MM.1S (cell line): Measurements from ENCODE around the gene OR13J1.

Source experiments
- DNase-seq: peaks from one replicate; pipeline ENCODE4 v3.0.0-alpha.2; 2015
- H2AFZ ChIP-seq: fragments of 300-600 bp; sonication (generic); 2 replicates; pipeline ENCODE4 v1.6.0; 2016; ENCODE audit warnings: antibody characterized with exemption, low read length
- H3F3A ChIP-seq: fragments of 300-600 bp; sonication (generic); 2 replicates; pipeline ENCODE4 v1.6.1; 2016; ENCODE audit warnings: mild to moderate bottlenecking, antibody characterized with exemption, low read length, moderate library complexity, mixed read lengths; ENCODE audit not compliant: insufficient read depth
- H3K27ac ChIP-seq: fragments of 300-600 bp; sonication (generic); 2 replicates; pipeline ENCODE4 v1.5.1; 2016; ENCODE audit warnings: mild to moderate bottlenecking, low read length
- H3K27me3 ChIP-seq: fragments of 300-600 bp; sonication (generic); replicated peaks from 2 replicates; pipeline ENCODE4 v1.6.0; 2016; ENCODE audit warnings: low read length; ENCODE audit not compliant: insufficient read depth
- H3K36me3 ChIP-seq: fragments of 300-600 bp; sonication (generic); replicated peaks from 2 replicates; pipeline ENCODE4 v1.6.1; 2016; ENCODE audit warnings: mild to moderate bottlenecking, low read length, mixed read lengths; ENCODE audit not compliant: insufficient read depth
- H3K4me1 ChIP-seq: fragments of 300-600 bp; sonication (generic); 2 replicates; pipeline ENCODE4 v1.6.1; 2016; ENCODE audit warnings: low read length, mixed read lengths
- H3K4me2 ChIP-seq: fragments of 300-600 bp; sonication (generic); 2 replicates; pipeline ENCODE4 v1.6.0; 2016; ENCODE audit warnings: low read depth, low read length
- H3K4me3 ChIP-seq: fragments of 300-600 bp; sonication (generic); 2 replicates; pipeline ENCODE4 v1.5.1; 2016; ENCODE audit warnings: low read length, mixed read lengths
- H3K79me2 ChIP-seq: fragments of 300-600 bp; sonication (generic); 2 replicates; pipeline ENCODE4 v1.6.1; 2016; ENCODE audit warnings: mixed run types, low read length, mixed read lengths
- H3K9ac ChIP-seq: fragments of 300-600 bp; sonication (generic); 2 replicates; pipeline ENCODE4 v1.6.1; 2016; ENCODE audit warnings: low read length, mixed read lengths
- H3K9me2 ChIP-seq: fragments of 300-600 bp; sonication (generic); replicated peaks from 2 replicates; pipeline ENCODE4 v1.6.1; 2016; ENCODE audit warnings: mild to moderate bottlenecking, low read length, mixed read lengths; ENCODE audit not compliant: insufficient read depth
- H3K9me3 ChIP-seq: fragments of 300-600 bp; sonication (generic); replicated peaks from 2 replicates; pipeline ENCODE4 v1.6.1; 2016; ENCODE audit warnings: mild to moderate bottlenecking, low read length, mixed read lengths; ENCODE audit not compliant: insufficient read depth
- H4K20me1 ChIP-seq: fragments of 300-600 bp; sonication (generic); 2 replicates; pipeline ENCODE4 v1.6.1; 2016; ENCODE audit warnings: mild to moderate bottlenecking, low read length, moderate library complexity, mixed read lengths; ENCODE audit not compliant: insufficient read depth
- CTCF ChIP-seq: fragments of 300-600 bp; sonication (generic); IDR thresholded peaks from 2 replicates; pipeline ENCODE4 v1.5.1; 2016; ENCODE audit warnings: antibody characterized with exemption, low read length, mixed read lengths
- EZH2 ChIP-seq: fragments of 300-600 bp; sonication (generic); optimal IDR thresholded peaks from 2 replicates; pipeline ENCODE3; 2017; ENCODE audit warnings: low read depth, mild to moderate bottlenecking, antibody characterized with exemption, low read length, mixed read lengths
- EZH2phosphoT487 ChIP-seq: fragments of 300-600 bp; sonication (generic); IDR thresholded peaks from 2 replicates; pipeline ENCODE4 v1.6.1; 2018; ENCODE audit warnings: antibody characterized with exemption, low read length

The OR13J1 gene

GRCh38 chr9:35912791-35913400 lies 42.7 kb upstream of the OR13J1 start:
- Histone ChIP-seq H3K9ac (no peak overlapping the region), H3F3A (peaks cover 15% of the 10 kb centered on the region), H2AFZ (no peak overlapping the region), H3K9me2 (no peaks in the 10 kb centered on the region), H3K4me1 (peaks cover 19% of the 10 kb centered on the region), H4K20me1 (no peaks in the 10 kb centered on the region), H3K27me3 (no peaks in the 10 kb centered on the region), H3K4me3 (no peak overlapping the region), H3K79me2 (no peaks in the 10 kb centered on the region), H3K27ac (no peak overlapping the region), H3K4me2 (no peak overlapping the region), H3K9me3 (no peaks in the 10 kb centered on the region), H3K36me3 (no peaks in the 10 kb centered on the region)
- DNase-seq: no peak
- TF ChIP-seq CTCF (no peak), EZH2 (no peak), EZH2phosphoT487 (no peak)

- H3K36me3 ChIP-seq: no peaks in the 10 kb centered on the region
- H3K79me2 ChIP-seq: no peaks in the 10 kb centered on the region
- no peak overlapping the region; the same call in 1 of the 2 replicates for H3K27ac ChIP-seq
- no peak overlapping the region for H3K9ac ChIP-seq
- H4K20me1 ChIP-seq: no peaks in the 10 kb centered on the region
- H3K27me3 ChIP-seq: no peaks in the 10 kb centered on the region
- no peak for TF ChIP-seq EZH2phosphoT487
- no peak for TF ChIP-seq CTCF
- TF ChIP-seq EZH2: no peak
- no peaks in the 10 kb centered on the region for H3K9me3 ChIP-seq
- no peaks in the 10 kb centered on the region for H3K9me2 ChIP-seq
- H2AFZ ChIP-seq: no peak overlapping the region
- peak overlapping the region; percentile 75; the same call in 1 of the 2 replicates for H3K4me2 ChIP-seq
- no peak for DNase-seq
- peaks cover 15% of the 10 kb centered on the region for H3F3A ChIP-seq
- no peak overlapping the region for H3K4me3 ChIP-seq
- peaks cover 19% of the 10 kb centered on the region for H3K4me1 ChIP-seq
Observed at GRCh38 chr9:35911690-35912089, 41.5 kb upstream of the OR13J1 start.

- Histone ChIP-seq H3K9me3 (no peaks in the 10 kb centered on the region), H3F3A (peaks cover 15% of the 10 kb centered on the region), H4K20me1 (no peaks in the 10 kb centered on the region), H3K27ac (peak overlapping the region; percentile 64; the same call in 1 of the 2 replicates), H3K9me2 (no peaks in the 10 kb centered on the region), H3K4me3 (peak overlapping the region; percentile 28), H3K4me2 (peak overlapping the region; percentile 75), H3K27me3 (no peaks in the 10 kb centered on the region), H2AFZ (peak overlapping the region; percentile 95), H3K36me3 (no peaks in the 10 kb centered on the region), H3K4me1 (peaks cover 19% of the 10 kb centered on the region), H3K9ac (peak overlapping the region; percentile 36; the same call in 1 of the 2 replicates), H3K79me2 (no peaks in the 10 kb centered on the region)
- TF ChIP-seq CTCF (peak; percentile 78), EZH2phosphoT487 (no peak)
- peak; percentile 89 for DNase-seq
Observed at GRCh38 chr9:35910613-35911359, 40.6 kb upstream of the OR13J1 start.
